Erythroblast (primary cell): ENCODE results near the gene SSU72.

Experiments used
- DNase-seq, 2 experiments: peaks; one replicate each; lab custom pipeline; 2025; lab: John Stamatoyannopoulos, UW
- GATA1 ChIP-seq: IDR thresholded peaks from 2 replicates; pipeline ENCODE4 v1.6.1; 2011; ENCODE audit warnings: low read depth, mild to moderate bottlenecking, control low read depth, low read length, moderate library complexity
- POLR2A ChIP-seq: IDR thresholded peaks from 2 replicates; pipeline ENCODE4 v1.6.1; 2011; ENCODE audit warnings: mild to moderate bottlenecking, low read length

The SSU72 gene

DNA sequence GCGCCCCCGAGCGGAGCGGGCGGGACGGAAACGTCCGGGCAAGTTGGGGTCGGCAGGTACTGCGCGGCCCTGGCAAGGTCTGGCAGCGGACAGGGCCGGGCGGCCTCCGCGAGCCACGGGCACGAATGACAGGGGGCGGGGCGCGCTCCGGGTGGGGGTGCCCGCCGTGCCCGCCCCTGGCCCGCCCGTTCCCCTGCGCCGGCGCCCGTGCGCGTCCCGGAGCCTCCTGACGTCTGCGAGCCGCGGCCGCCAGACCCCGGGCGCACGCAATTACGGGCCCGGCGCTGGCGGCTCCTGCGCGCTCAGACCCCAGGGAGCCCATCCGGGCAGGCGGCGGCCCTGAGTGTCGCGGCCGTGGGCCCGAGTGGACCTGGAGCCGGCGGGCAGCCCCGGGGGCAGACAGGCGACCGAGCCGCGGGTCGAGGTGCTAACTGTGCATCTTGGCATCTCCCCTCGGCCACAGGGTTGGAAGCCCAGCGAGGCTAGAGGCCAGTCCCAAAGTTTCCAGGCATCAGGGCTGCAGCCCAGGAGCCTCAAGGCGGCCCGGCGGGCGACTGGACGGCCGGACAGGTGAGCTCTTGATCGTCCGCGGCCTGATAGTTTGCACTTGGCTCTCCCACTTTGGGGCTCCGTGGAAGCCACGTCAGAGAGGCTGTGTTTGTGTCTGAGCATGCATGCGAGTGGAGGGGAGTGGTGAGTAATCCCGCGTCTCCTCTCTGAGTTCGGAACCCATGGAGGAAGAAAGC lies 41.6 kb upstream of the SSU72 start:
- DNase-seq, result peak; percentile 69 to 77
- TF ChIP-seq POLR2A (no peak), GATA1 (no peak)

DNA sequence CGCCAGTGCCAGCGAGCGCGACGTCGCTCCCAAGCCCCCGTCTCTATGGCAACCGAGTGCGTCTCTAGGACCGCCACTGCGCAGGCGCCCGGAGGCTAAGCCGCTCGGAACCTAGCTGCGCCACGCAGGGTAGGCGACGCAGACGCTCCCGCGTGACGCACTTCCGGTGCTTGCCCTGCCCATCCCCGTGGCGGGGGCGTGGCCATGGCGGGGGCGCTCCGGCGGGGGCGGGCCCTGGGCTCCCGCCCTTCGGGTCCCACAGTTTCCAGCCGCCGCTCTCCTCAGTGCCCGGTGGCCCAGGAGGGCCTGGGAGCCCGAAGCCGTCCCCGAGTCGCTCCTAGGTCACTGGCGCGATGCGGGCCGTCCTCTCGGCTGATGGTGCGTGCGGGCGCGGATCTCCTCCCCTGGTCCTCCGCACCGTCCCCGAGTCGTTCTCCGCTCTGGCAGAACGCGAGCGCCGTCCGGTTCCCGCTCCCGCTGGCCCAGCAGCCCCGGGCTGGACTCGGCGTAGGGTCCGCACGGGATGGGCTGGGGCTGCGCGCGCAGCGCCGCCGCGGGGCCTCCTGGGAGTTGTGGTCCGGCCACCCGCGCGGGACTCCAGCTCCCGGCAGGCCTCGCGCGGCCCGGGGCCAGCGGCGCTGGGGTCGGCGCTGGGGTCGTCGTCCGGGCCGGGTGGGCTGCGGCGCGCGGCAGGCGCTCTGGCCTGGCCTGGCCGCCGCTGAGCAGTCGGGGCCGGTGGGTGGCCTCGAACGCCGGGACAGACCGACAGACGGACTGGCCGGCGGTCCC lies 40.8 kb upstream of the SSU72 start, which contains the start of gene MIB2:
Gene MIB2 (plus strand): TSS at position 245 of the 789 bp plus-strand sequence. CDS start 7,953 bp downstream, outside the sequence.
- peak; percentile 99 for DNase-seq
- peak; percentile 83 for TF ChIP-seq POLR2A
- TF ChIP-seq GATA1, result no peak

DNA sequence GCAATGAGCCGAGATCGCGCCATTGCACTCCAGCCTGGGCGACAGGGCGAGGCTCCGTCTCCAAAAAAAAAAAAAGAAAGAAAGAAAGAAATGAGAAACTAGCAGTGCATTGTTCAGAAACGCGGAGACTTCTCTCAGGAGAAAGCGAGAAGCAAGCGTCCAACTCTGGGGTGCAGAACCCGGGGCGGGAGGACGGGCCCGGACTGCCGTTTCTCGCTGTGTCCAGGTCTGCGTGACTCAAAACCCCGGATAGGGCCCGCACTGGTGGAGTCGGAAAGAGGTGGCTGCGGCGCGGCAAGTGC lies 40.2 kb upstream of the SSU72 start:
- DNase-seq, result no peak
- TF ChIP-seq POLR2A (no peak), GATA1 (no peak)

DNA sequence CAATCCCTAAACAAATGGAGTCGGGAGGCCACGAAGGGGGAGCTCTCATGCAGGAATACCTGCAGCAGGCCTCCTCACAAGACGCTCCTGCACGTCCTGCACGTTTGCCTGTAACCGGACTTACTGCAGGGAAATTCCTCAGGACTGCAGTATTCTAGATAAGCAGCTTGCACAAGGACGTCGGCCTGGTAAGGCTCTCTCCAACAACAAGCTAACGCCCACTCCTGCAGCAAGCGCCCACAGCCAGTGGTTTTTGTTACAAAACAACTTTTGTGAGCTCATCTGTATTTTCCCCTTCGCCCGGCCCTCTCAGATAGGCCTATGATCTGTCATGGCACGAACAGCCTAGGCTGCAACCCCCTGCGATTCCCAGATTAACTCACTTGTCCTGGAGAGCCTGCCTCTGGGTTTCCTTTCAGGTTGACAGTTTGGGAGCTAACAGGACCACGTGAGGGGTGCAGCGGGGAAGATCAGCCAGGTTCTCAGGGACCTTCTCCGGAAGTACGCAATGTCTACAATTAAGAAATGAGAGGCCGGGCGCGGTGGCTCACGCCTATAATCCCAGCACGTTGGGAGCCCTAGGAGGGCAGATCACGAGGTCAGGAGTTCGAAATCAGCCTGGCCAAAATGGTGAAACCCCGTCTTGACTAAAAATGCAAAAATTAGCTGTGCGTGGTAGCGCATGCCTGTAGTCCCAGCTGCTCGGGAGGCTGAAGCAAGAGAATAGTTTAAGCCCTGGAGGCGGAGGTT lies 39.7 kb upstream of the SSU72 start:
- DNase-seq, result peak; percentile 86 to 93
- TF ChIP-seq GATA1 (no peak), POLR2A (no peak)

DNA sequence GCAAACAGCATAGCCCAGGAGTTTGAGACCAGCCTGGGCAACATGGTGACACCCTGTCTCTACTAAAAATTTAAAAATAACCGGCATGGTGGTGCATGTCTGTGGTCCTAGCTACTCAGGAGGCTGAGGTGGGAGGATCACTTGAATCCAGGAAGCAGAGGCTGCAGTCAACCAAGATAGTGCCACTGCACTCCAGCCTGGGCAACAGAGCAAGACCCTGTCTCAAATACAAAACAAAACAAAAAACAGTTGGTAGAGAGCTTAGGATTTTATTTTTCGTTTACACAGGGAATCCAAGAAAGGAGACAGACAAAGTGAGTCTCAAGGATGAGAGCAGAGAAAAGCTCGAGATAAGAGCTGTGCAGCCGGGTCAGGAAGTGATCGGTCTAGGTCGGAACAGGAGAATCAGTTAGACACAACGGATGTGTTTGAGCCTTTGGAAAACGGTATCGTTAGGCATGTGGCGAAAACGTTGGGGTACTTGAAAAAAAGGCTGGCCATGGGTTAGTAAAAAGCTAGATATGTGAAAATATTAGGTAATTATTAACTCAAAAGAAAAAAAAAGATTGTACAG lies 38.9 kb upstream of the SSU72 start:
- TF ChIP-seq GATA1 (no peak), POLR2A (no peak)
- no peak for DNase-seq

DNA sequence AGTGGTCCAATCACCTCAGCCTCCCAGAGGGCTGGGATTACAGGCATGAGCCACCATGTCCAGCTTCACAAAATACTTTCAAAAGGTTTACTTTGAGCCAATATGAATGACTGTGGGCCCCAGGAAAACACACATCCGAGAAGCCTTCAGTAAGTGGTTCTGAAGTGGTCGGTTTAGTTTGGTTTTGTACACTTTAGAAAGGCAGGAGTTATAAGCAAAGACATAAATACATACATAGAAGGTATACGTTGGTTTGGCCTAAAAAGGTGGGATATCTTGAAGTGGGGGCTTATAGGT lies 37.4 kb upstream of the SSU72 start:
- no peak for TF ChIP-seq GATA1
- TF ChIP-seq POLR2A, result no peak
- no peak for DNase-seq

DNA sequence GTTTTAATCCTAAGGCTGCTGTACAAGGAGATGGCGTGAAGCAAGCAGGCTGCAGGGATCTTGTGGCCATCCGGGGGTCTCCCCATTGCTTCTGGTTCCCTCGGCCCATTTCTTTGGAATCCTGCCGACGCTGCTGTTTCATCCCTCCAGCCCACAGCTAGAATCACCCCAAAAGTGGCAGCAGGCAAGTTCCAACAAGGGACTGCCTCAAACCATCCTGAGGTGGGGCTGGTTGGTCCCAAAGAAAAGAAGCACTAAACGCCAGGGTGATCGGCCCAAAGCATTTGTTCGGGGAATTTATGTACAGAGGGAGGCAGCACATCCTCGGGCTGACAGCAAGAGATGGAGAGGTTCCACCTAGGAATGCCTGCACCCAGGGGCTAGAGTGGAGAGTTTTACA lies 36.1 kb upstream of the SSU72 start:
- no peak for DNase-seq
- TF ChIP-seq POLR2A, result no peak
- TF ChIP-seq GATA1, result no peak

DNA sequence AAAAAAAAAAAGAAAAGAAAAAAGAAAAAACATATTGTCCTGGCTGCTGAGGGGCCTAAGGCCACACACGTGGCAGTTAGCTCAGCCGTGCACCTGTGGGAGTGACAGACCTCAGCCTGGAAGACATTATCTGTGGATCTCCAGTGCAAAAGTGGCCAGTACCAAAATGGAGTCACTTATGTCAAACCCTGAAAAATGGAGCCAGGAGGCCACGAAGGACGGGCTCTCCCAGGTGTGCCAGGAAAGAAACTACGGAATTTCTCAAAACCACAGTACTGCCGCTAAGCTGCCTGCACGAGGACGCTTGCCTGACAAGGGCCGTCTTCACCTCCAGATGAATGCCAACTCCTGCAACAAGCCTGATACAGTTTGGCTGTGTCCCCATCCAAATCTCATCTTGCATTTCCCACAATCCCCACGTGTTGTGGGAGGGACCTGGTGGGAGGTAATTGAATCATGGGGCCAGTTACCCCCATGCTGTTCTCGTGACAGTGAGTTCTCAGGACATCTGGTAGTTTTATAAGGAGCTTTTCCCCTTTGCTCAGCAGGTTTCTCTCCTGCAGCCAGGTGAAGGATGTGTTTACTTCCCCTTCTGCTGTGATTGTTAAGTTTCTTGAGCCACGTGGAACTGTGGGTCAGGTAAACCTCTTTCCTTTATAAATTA lies 35.3 kb upstream of the SSU72 start:
- TF ChIP-seq POLR2A (no peak), GATA1 (no peak)
- no peak for DNase-seq

DNA sequence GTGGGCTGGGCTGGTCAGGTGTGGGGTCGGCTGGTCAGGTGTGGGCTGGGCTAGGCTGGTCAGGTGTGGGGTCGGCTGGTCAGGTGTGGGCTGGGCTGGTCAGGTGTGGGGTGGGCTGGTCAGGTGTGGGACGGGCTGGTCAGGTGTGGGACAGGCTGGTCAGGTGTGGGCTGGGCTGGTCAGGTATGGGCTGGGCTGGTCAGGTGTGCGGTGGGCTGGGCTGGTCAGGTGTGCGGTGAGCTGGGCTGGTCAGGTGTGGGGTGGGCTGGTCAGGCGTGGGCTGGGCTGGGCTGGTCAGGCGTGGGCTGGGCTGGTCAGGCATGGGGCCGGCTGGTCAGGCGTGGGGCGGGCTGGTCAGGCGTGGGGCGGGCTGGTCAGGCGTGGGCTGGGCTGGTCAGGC lies 31.6 kb upstream of the SSU72 start:
- TF ChIP-seq GATA1 (no peak), POLR2A (no peak)
- DNase-seq, result no peak

DNA sequence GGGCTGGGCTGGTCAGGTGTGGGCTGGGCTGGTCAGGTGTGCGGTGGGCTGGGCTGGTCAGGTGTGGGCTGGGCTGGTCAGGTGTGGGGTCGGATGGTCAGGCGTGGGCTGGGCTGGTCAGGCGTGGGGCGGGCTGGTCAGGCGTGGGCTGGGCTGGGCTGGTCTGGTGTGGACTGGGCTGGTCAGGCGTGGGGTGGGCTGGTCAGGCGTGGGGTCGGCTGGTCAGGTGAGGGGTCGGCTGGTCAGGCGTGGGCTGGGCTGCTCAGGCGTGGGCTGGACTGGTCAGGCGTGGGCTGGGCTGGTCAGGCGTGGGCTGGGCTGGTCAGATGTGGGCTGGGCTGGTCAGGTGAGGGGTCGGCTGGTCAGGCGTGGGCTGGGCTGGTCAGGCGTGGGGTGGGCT lies 31.1 kb upstream of the SSU72 start:
- DNase-seq, result no peak

DNA sequence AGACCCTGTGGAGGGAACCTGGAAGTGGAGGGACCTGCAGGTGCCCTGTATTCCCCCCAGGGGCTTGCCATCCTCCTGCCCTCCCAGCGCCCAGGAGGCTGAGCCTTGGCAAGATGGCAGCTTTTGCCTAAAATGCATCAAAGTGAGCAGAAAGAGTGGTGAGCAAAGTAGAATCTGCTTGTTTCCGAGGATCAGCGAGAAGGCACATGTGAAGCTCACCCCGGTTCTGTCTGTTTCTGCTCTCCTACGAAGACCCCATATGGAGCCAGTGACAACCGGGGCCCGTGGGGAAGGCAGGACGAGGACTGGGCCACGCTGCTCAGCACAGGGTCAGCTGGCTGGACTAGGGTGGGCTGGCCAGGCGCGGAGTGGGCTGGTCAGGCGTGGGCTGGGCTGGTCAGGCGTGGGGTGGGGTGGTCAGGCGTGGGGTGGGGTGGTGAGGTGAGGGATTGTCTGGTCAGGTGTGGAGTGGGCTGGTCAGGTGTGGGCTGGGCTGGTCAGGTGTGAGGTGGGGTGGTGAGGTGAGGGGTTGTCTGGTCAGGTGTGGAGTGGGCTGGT lies 30.4 kb upstream of the SSU72 start:
- peak in 1 of 2 experiments; percentile 34 for DNase-seq
- TF ChIP-seq POLR2A (no peak), GATA1 (no peak)

More for the DNA sequence above, 31.1 kb upstream of the SSU72 start:
- TF ChIP-seq POLR2A (no peak), GATA1 (no peak)

DNA sequence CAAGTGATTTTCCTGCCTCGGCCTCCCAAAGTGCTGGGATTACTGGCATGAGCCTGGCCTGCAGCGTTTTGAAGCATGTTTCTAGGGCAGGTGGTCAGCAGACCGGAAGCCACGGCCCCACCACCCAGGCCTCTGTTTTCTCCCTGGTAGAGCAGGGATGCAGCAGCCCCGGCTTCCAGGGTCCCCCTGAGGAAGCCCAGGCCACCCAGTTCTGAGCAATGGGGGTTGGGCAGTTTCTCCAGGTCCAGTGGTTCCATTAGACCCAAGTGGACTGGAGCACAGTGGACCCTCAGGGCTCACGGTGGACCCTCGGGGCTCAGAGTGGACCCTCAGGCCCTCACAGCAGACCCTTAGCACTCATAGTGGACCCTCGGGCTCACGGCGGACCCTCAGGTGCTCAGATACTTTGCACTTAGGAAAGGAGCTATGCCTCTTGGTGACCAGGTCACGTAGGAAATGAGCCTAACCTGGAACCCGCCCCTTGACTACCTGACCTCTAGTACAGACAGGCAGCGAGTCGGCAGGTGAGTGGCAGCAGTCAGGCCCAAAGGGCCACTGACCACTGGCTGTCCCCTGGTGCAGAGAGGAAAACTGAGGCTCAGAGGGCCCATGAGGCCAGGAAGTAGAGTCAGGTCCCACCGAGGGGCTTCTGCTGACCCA lies 29.8 kb upstream of the SSU72 start:
- DNase-seq, result no peak
- TF ChIP-seq GATA1, result no peak
- TF ChIP-seq POLR2A, result no peak
